Esophagus muscularis mucosa (tissue), 4 donors: Measurements from ENCODE around the gene NLRP9. TPM values are rescaled to one million over a fixed set of nuclear protein-coding genes. Genes with fewer than 3 reads are reported as not detected.

ENCODE experiments used
- DNase-seq: peaks from one replicate; pipeline ENCODE4 v3.0.0-alpha.2; 2017; ENCODE audit errors: extremely low spot score
- H3K27ac ChIP-seq, 4 donors: fragments of 200-600 bp; sonication (generic); replicated peaks in 1 of 4; 1 replicate in 3 of 4; 2 replicates in 1 of 4; pipeline ENCODE4 v1.5.1; 2016 to 2019; ENCODE audit warnings: mild to moderate bottlenecking in 1 of 4
- H3K27me3 ChIP-seq, 4 donors: fragments of 200-600 bp; sonication (generic); one replicate each; pipeline versions ENCODE4 v1.5.1 to v1.6.0; 2016 to 2019
- H3K36me3 ChIP-seq, 4 donors: fragments of 200-600 bp; sonication (generic); one replicate each; pipeline ENCODE4 v1.5.1; 2016 to 2019
- H3K4me1 ChIP-seq, 4 donors: fragments of 200-600 bp; sonication (generic); one replicate each; pipeline ENCODE4 v1.5.1; 2016 to 2019
- H3K4me3 ChIP-seq, 4 donors: fragments of 200-600 bp; sonication (generic); 1 replicate in 2 of 4; 2 replicates in 2 of 4; pipeline ENCODE4 v1.5.1; 2016 to 2019; ENCODE audit warnings: mild to moderate bottlenecking in 4 of 4, moderate library complexity in 1 of 4
- H3K9me3 ChIP-seq, 4 donors: fragments of 200-600 bp; sonication (generic); 1 replicate in 3 of 4; 2 replicates in 1 of 4; pipeline ENCODE4 v1.5.1; 2016 to 2019
- CTCF ChIP-seq, 3 experiments: fragments of 200-600 bp in 2 of 3; fragments of 450-650 bp in 1 of 3; sonication (generic) in 2 of 3; IDR thresholded peaks; one replicate each; pipeline ENCODE4 v1.5.1; 2017 to 2019; ENCODE audit warnings: antibody characterized with exemption in 3 of 3, mild to moderate bottlenecking in 2 of 3, moderate library complexity in 1 of 3
- EP300 ChIP-seq: sonication (generic); formaldehyde crosslinking; IDR thresholded peaks from one replicate; pipeline ENCODE4 v1.6.1; 2017; ENCODE audit warnings: antibody characterized with exemption
- POLR2A ChIP-seq: fragments of 450-650 bp; IDR thresholded peaks from one replicate; pipeline ENCODE4 v1.6.1; 2017; ENCODE audit warnings: antibody characterized with exemption, moderate library complexity, mild to moderate bottlenecking, low read depth
- POLR2AphosphoS5 ChIP-seq, 2 donors: sonication (generic); formaldehyde crosslinking; IDR thresholded peaks; one replicate each; pipeline ENCODE4 v1.6.1; 2017; ENCODE audit warnings: antibody characterized with exemption in 2 of 2
- WGBS: methylation state at CpG from one replicate; pipeline ENCODE4 v1.1.5; 2018; 5-methylcytosine and 5-hydroxymethylcytosine counted together
- intact Hi-C: fragments of 100-400 bp; cut with DNase I; formaldehyde crosslinking; loops from one replicate; pipeline ENCODE4 v1.15.1; 2023
- total RNA-seq, 4 donors: library from RNA; depleted of rRNA; stranded (reverse); fragments of >200 nt; gene quantifications; one replicate each; pipeline versions ENCODE4 v1.1.0 to v1.2.1, GENCODE V29; 2016

Gene NLRP9
- total RNA-seq, 4 donors from 2014 or later = not detected

- peaks cover 26 to 67% (median 57%) of the 10 kb centered on the region in 4 donors for H3K36me3 ChIP-seq
- no peaks in the 10 kb centered on the region for H3K27me3 ChIP-seq
- TF ChIP-seq POLR2A (no peak), POLR2AphosphoS5 (IDR thresholded peaks at IDR 0.05) (no peak), EP300 (no peak), CTCF (IDR thresholded peaks at IDR 0.05) (no peak)
- 74% methylated on average over 7 of the region's 7 CpGs for WGBS
- peaks cover 38 to 76% (median 59%) of the 10 kb centered on the region in 4 donors for H3K4me1 ChIP-seq
- H3K9me3 ChIP-seq = no peaks in the 10 kb centered on the region
- intact Hi-C loops = no loop called here
- peak overlapping the region in 3 of 4 donors; percentile 25 to 86 (median 41) for H3K27ac ChIP-seq
- H3K4me3 ChIP-seq = peak overlapping the region in 1 of 4 donors; percentile 94
- DNase-seq = no peak
Measured at GRCh38 chr19:55676889-55677505, 61.2 kb downstream of the NLRP9 start.

- peaks cover 38 to 82% (median 61%) of the 10 kb centered on the region in 4 donors for H3K4me1 ChIP-seq
- DNase-seq = no peak
- TF ChIP-seq EP300 (no peak), CTCF (IDR thresholded peaks at IDR 0.05) (no peak), POLR2A (no peak), POLR2AphosphoS5 (IDR thresholded peaks at IDR 0.05) (no peak)
- H3K36me3 ChIP-seq = peaks cover 26 to 65% (median 55%) of the 10 kb centered on the region in 4 donors
- peak overlapping the region in 2 of 4 donors; percentile 86 to 96 for H3K27ac ChIP-seq
- peak overlapping the region; percentile 19 to 95 (median 84) for H3K4me3 ChIP-seq
- no peaks in the 10 kb centered on the region for H3K9me3 ChIP-seq
- 70% methylated on average over 5 of the region's 5 CpGs for whole genome bisulfite sequencing
- H3K27me3 ChIP-seq = no peaks in the 10 kb centered on the region
- intact Hi-C loops = no loop called here
Measured at GRCh38 chr19:55676383-55676782, 61.8 kb downstream of the NLRP9 start.

- no peak for TF ChIP-seq POLR2AphosphoS5 (IDR thresholded peaks at IDR 0.05)
- no peak for TF ChIP-seq CTCF (IDR thresholded peaks at IDR 0.05)
- TF ChIP-seq POLR2A = no peak
- TF ChIP-seq EP300 = no peak
- intact Hi-C loops = no loop called here
- Histone ChIP-seq H3K36me3 (peaks cover 22 to 65% (median 55%) of the 10 kb centered on the region in 4 donors), H3K27ac (peak overlapping the region; percentile 85 to 96 (median 88)), H3K27me3 (no peaks in the 10 kb centered on the region), H3K9me3 (no peaks in the 10 kb centered on the region), H3K4me3 (peak overlapping the region; percentile 73 to 100 (median 94)), H3K4me1 (peaks cover 33 to 80% (median 62%) of the 10 kb centered on the region in 4 donors)
- 18% methylated on average over 16 of the region's 16 CpGs for WGBS
- DNase-seq = no peak
Measured at GRCh38 chr19:55675661-55676354, 62.4 kb downstream of the NLRP9 start.

- no peaks in the 10 kb centered on the region for H3K9me3 ChIP-seq
- no peaks in the 10 kb centered on the region for H3K27me3 ChIP-seq
- H3K27ac ChIP-seq = peak within 1 kb of the TSS; percentile 85 to 96 (median 88)
- peaks cover 33 to 77% (median 61%) of the 10 kb centered on the region in 4 donors for H3K4me1 ChIP-seq
- H3K4me3 ChIP-seq = peak within 1 kb of the TSS; percentile 73 to 100 (median 94)
- WGBS = 0% methylated on average over 6 of the region's 101 CpGs
- intact Hi-C loops = no loop called here
- TF ChIP-seq CTCF (IDR thresholded peaks at IDR 0.05) = peak in 1 of 3 experiments; percentile 15
- peak; percentile 78 to 94 for TF ChIP-seq POLR2AphosphoS5 (IDR thresholded peaks at IDR 0.05)
- TF ChIP-seq POLR2A = no peak
- TF ChIP-seq EP300 = no peak
- peak; percentile 99 for DNase-seq
- peaks cover 22 to 65% (median 55%) of the 10 kb centered on the region in 4 donors for H3K36me3 ChIP-seq
Measured at GRCh38 chr19:55674841-55675660, 63.2 kb downstream of the NLRP9 start, which contains the start of gene EPN1. TSS of gene EPN1 (plus strand) at chr19:55675226. CDS start at chr19:55678628, 3,402 bp downstream.
